Aorta (tissue), 5 donors: ENCODE measurements around the gene POFUT2. TPM values are rescaled to one million over a fixed set of nuclear protein-coding genes. Genes with fewer than 3 reads are reported as not detected.
"Not testable (repeated sequence)": the region's sequence is repeated elsewhere in the genome, so short reads cannot be mapped to it uniquely, and the experiment has no call there.

ENCODE experiments used
- ATAC-seq: fragments of 200-7000 bp; cut with Tn5 transposase; one replicate; pipeline ENCODE4 v1.9.1; 2022; ENCODE audit warnings: moderate library complexity; ENCODE audit not compliant: low FRiP score
- DNase-seq, 2 donors: peaks; one replicate each; pipeline ENCODE4 v3.0.0-alpha.2; 2020
- H3K27ac ChIP-seq, 2 donors: one replicate each; pipeline ENCODE4 v1.5.1; 2013; ENCODE audit warnings: low read length in 2 of 2, mild to moderate bottlenecking in 2 of 2, moderate library complexity in 2 of 2, control low read depth in 1 of 2, inconsistent platforms in 1 of 2, low read depth in 1 of 2
- H3K27me3 ChIP-seq, 2 donors: one replicate each; pipeline ENCODE4 v1.6.1; 2013; ENCODE audit warnings: control low read depth in 1 of 2, low read length in 1 of 2, mild to moderate bottlenecking in 1 of 2, moderate library complexity in 1 of 2; ENCODE audit not compliant: insufficient read depth in 2 of 2, control insufficient read depth in 1 of 2
- H3K36me3 ChIP-seq, 2 donors: one replicate each; pipeline ENCODE4 v1.6.1; 2013; ENCODE audit warnings: control low read depth in 1 of 2, low read length in 1 of 2, mild to moderate bottlenecking in 1 of 2; ENCODE audit not compliant: insufficient read depth in 2 of 2, control insufficient read depth in 1 of 2
- H3K4me1 ChIP-seq, 2 donors: one replicate each; pipeline ENCODE4 v1.6.1; 2013; ENCODE audit warnings: low read length in 2 of 2, control low read depth in 1 of 2, mild to moderate bottlenecking in 1 of 2, moderate library complexity in 1 of 2; ENCODE audit not compliant: insufficient read depth in 2 of 2, control insufficient read depth in 1 of 2
- H3K4me3 ChIP-seq, 2 donors: one replicate each; pipeline ENCODE4 v1.5.1; 2013; ENCODE audit warnings: low read length in 2 of 2, control low read depth in 1 of 2, mild to moderate bottlenecking in 1 of 2
- H3K9me3 ChIP-seq: one replicate; pipeline ENCODE4 v1.6.1; 2013; ENCODE audit warnings: mild to moderate bottlenecking, low read length; ENCODE audit not compliant: control insufficient read depth
- WGBS, 2 donors: extraction: QIAGEN DNeasy Blood & Tissue Kit; methylation state at CpG; one replicate each; pipeline ENCODE4 v1.1.7; 2013; 5-methylcytosine and 5-hydroxymethylcytosine counted together
- intact Hi-C, 2 donors: fragments of 100-400 bp; cut with DNase I; formaldehyde crosslinking; loops; one replicate each; pipeline versions ENCODE4 v1.14.2 to v1.15.0; 2022
- polyA plus RNA-seq, 2 donors: library from polyadenylated mRNA; stranded (reverse); fragments of 200-250 nt; gene quantifications; one replicate each; pipeline ENCODE4 v1.2.3, GENCODE V29; 2013
- total RNA-seq, 2 donors: library from RNA; stranded (reverse); fragmentation: NEBNext Ultra II Directional; extraction: Animal tissue kit (Norgen Biotek cat#: 25700); gene quantifications; one replicate each; pipeline ENCODE4 v1.2.1, GENCODE V29; 2021
- donor health status: healthy with polysubstance abuse.
- donor health status: Bipolar disorder and iron deficiency.
- donor health status: DM: no; HTN: no; CAD: no.
- donor health status: DM: no; HTN: no; CAD: no.
- donor health status: DM: yes; HTN: yes; CAD: no.

Gene POFUT2
- total and polyA plus RNA-seq, 4 donors, result 12.6 to 52.2 (median 42.4) TPM

GRCh38 chr21:45317398-45318145 lies 29.9 kb upstream of the POFUT2 start:
- intact Hi-C loops, result no loop called here
- no peaks in the 10 kb centered on the region for H3K4me1 ChIP-seq

DNA sequence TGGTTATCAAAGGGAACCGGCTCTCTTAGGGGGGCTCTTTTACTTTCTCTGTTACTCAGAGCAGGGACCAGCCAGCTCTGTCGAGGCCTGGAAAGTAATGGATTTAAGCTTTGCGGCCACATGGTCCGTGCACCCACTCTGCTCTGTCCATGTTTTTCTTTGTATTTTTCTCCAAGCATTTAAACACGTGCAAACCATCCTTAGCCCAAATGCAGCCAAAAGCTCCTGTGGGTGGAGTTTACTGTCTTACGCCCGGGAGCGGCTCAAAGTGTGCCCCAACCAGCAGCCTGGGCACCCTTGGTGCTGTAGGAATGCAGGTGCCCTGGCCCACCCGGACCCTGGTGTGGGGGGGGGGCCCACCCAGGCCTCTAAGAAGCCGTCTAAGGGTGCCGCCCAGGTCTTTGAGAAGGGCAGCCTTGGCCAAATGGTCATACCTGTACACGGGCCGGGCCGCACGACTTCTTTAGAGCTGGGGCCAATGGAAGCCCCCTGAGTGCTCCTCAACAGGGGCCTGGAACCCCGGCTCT lies 29.2 kb upstream of the POFUT2 start:
- no peaks in the 10 kb centered on the region for H3K4me1 ChIP-seq
- ATAC-seq, result no peak
- H3K9me3 ChIP-seq, result no peaks in the 10 kb centered on the region
- intact Hi-C loops, result no loop called here
- peak; percentile 44 to 68 for DNase-seq
- H3K27me3 ChIP-seq, result no peaks in the 10 kb centered on the region
- 79 to 81% methylated on average over 16 of the region's 16 CpGs for WGBS, 2 donors
- no peak overlapping the region for H3K27ac ChIP-seq
- no peaks in the 10 kb centered on the region for H3K36me3 ChIP-seq
- no peak overlapping the region for H3K4me3 ChIP-seq

More at GRCh38 chr21:45317398-45318145, 29.9 kb upstream of the POFUT2 start:
- no peaks in the 10 kb centered on the region for H3K9me3 ChIP-seq
- H3K36me3 ChIP-seq, result no peaks in the 10 kb centered on the region
- H3K4me3 ChIP-seq, result no peak overlapping the region
- WGBS, 2 donors, result 57 to 59% methylated on average over 15 to 17 of the region's 17 CpGs
- peak overlapping the region in 1 of 2 donors; percentile 83 for H3K27ac ChIP-seq
- H3K27me3 ChIP-seq, result no peaks in the 10 kb centered on the region
- peak; percentile 46 to 76 for DNase-seq
- ATAC-seq, result no peak

GRCh38 chr21:45315676-45316470 lies 28.2 kb upstream of the POFUT2 start:
- 51 to 57% methylated on average over 7 of the region's 7 CpGs for WGBS, 2 donors

GRCh38 chr21:45313682-45314081 lies 26.0 kb upstream of the POFUT2 start:
- H3K36me3 ChIP-seq, result no peaks in the 10 kb centered on the region
- H3K27ac ChIP-seq, result no peak overlapping the region
- H3K27me3 ChIP-seq, result no peaks in the 10 kb centered on the region
- no peak overlapping the region for H3K4me3 ChIP-seq
- no peaks in the 10 kb centered on the region for H3K9me3 ChIP-seq
- DNase-seq (no peak), ATAC-seq (no peak)
- WGBS, 2 donors, result 68 to 86% methylated on average over 3 of the region's 3 CpGs
- intact Hi-C loops, result no loop called here
- H3K4me1 ChIP-seq, result no peaks in the 10 kb centered on the region

More at GRCh38 chr21:45315676-45316470, 28.2 kb upstream of the POFUT2 start:
- H3K4me1 ChIP-seq, H3K27me3 ChIP-seq, H3K9me3 ChIP-seq, H3K27ac ChIP-seq, DNase-seq, ATAC-seq, H3K4me3 ChIP-seq, intact Hi-C loops, H3K36me3 ChIP-seq: not testable (repeated sequence)

DNA sequence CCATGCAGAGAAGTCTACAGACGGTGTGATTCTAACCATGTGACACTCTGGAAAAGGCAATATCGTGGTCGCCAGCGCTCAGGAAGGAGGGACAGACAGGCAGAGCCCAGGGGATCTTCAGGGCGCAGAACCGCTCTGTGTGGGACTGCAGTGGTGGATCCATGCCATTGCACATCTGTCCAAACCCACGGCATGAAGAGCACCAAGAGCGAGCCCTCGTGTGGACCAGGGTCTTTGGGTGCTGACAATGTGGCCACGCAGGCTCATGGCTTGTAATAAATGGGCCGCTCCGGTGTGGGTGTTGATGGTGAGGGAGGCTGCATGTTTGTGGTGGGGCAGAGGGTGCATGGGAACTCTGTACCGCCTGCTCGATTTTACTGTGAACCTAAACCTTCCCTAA lies 25.3 kb upstream of the POFUT2 start:
- intact Hi-C loops, result no loop called here
- no peak for ATAC-seq
- Histone ChIP-seq H3K27me3 (no peaks in the 10 kb centered on the region), H3K9me3 (no peaks in the 10 kb centered on the region), H3K4me3 (no peak overlapping the region), H3K27ac (no peak overlapping the region), H3K36me3 (no peaks in the 10 kb centered on the region), H3K4me1 (no peaks in the 10 kb centered on the region)
- peak in 1 of 2 donors; percentile 63 for DNase-seq
- 87 to 90% methylated on average over 14 of the region's 14 CpGs for WGBS, 2 donors

DNA sequence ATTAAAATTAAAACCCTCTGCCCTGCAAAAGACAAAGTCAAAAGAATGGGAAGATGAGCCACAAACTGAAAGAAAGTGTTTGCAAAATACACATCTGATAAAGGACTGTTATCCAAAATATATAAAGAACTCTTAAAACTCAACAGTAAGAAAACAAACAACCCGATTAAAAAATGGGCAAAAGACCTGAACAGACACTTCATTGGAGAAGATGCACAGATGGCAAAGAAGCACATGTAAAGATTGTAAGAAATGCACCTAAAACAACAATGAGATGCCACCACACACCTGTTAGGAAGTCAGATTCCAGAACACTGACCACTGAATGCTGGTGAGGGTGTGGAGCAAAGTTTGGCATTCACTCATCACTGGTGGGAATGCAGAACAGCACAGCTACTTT lies 24.6 kb upstream of the POFUT2 start:
- Histone ChIP-seq H3K9me3 (no peaks in the 10 kb centered on the region), H3K36me3 (no peaks in the 10 kb centered on the region), H3K4me1 (no peaks in the 10 kb centered on the region), H3K27ac (no peak overlapping the region), H3K27me3 (no peaks in the 10 kb centered on the region), H3K4me3 (no peak overlapping the region)
- 91 to 97% methylated on average over 1 of the region's 1 CpG for WGBS, 2 donors
- DNase-seq (no peak), ATAC-seq (no peak)
- intact Hi-C loops, result no loop called here

- intact Hi-C loops, result no loop called here
- 88% methylated on average over 10 of the region's 10 CpGs for WGBS, 2 donors
- no peak overlapping the region for H3K4me3 ChIP-seq
- no peaks in the 10 kb centered on the region for H3K9me3 ChIP-seq
- ATAC-seq (no peak), DNase-seq (peak in 1 of 2 donors; percentile 54)
- no peaks in the 10 kb centered on the region for H3K36me3 ChIP-seq
- no peaks in the 10 kb centered on the region for H3K4me1 ChIP-seq
- H3K27ac ChIP-seq, result no peak overlapping the region
- no peaks in the 10 kb centered on the region for H3K27me3 ChIP-seq
Measured at GRCh38 chr21:45310459-45310858, 22.8 kb upstream of the POFUT2 start.

GRCh38 chr21:45309987-45310381 lies 22.3 kb upstream of the POFUT2 start:
- no peak overlapping the region for H3K4me3 ChIP-seq
- no peaks in the 10 kb centered on the region for H3K36me3 ChIP-seq
- WGBS, 2 donors, result 86 to 89% methylated on average over 3 of the region's 3 CpGs
- no peak overlapping the region for H3K27ac ChIP-seq
- DNase-seq (no peak), ATAC-seq (no peak)
- H3K27me3 ChIP-seq, result no peaks in the 10 kb centered on the region
- no peaks in the 10 kb centered on the region for H3K4me1 ChIP-seq
- intact Hi-C loops, result no loop called here
- H3K9me3 ChIP-seq, result no peaks in the 10 kb centered on the region
